Osteocyte (in vitro differentiated cells): ENCODE results near the gene SMARCA4. TPM values are rescaled to one million over a fixed set of nuclear protein-coding genes. Genes with fewer than 3 reads are reported as not detected.
A peak's percentile ranks its signal among the peaks of the same experiment; 100 is the strongest.
"Not testable (repeated sequence)": the region's sequence is repeated elsewhere in the genome, so short reads cannot be mapped to it uniquely, and the experiment has no call there.

Source experiments
- DNase-seq: peaks from one replicate; pipeline ENCODE4 v3.0.0; 2021; ENCODE audit warnings: mixed read lengths; ENCODE audit not compliant: unreplicated experiment; ENCODE audit errors: extremely low spot score
- H3K27ac Mint-ChIP-seq: one replicate; pipeline ENCODE4 v1.8.0; 2021; ENCODE audit warnings: mild to moderate bottlenecking, mixed read lengths; ENCODE audit not compliant: unreplicated experiment
- H3K27me3 Mint-ChIP-seq: one replicate; pipeline ENCODE4 v1.8.0; 2021; ENCODE audit warnings: mixed read lengths; ENCODE audit not compliant: unreplicated experiment
- H3K36me3 Mint-ChIP-seq: one replicate; pipeline ENCODE4 v1.8.0; 2021; ENCODE audit warnings: mixed read lengths; ENCODE audit not compliant: unreplicated experiment
- H3K4me1 Mint-ChIP-seq: one replicate; pipeline ENCODE4 v1.8.0; 2021; ENCODE audit warnings: mixed read lengths; ENCODE audit not compliant: unreplicated experiment
- H3K4me3 Mint-ChIP-seq: one replicate; pipeline ENCODE4 v1.8.0; 2021; ENCODE audit warnings: mild to moderate bottlenecking, moderate library complexity, mixed read lengths; ENCODE audit not compliant: unreplicated experiment
- H3K9me3 Mint-ChIP-seq: one replicate; pipeline ENCODE4 v1.8.0; 2021; ENCODE audit warnings: mixed read lengths; ENCODE audit not compliant: unreplicated experiment
- total RNA-seq: library from RNA; stranded (reverse); gene quantifications from 2 replicates; pipeline ENCODE4 v1.2.1, GENCODE V29; 2021
- TF ChIP-seq, protein P1 (sequence below): fragments of 200-600 bp; sonication (generic); IDR thresholded peaks from 2 replicates; pipeline ENCODE4 v1.5.0; 2021; ENCODE audit warnings: antibody characterized with exemption, mild to moderate bottlenecking, moderate library complexity

SMARCA4 gene
- total RNA-seq, 1 donor from 2014 or later = 131 TPM

DNA sequence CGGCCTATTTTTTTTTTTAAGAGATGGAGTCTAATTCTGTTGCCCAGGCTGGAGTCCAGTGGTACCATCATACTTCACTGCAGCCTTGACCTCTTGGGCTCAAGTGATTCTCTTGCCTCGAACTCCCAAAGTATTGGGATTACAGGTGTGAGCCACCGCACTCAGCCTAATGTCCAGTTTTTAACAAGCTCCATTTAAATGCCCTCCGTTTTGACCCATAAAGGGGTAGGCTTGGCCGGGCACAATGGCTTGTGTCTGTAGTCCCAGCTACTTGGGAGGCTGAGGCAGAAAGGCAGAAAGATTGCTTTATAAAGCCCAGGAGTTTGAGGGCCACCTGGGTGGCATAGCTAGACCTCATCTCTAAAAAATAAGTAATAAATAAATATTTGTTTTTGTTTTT, 140.2 kb downstream of the SMARCA4 start:
- TF ChIP-seq, protein P1, sequence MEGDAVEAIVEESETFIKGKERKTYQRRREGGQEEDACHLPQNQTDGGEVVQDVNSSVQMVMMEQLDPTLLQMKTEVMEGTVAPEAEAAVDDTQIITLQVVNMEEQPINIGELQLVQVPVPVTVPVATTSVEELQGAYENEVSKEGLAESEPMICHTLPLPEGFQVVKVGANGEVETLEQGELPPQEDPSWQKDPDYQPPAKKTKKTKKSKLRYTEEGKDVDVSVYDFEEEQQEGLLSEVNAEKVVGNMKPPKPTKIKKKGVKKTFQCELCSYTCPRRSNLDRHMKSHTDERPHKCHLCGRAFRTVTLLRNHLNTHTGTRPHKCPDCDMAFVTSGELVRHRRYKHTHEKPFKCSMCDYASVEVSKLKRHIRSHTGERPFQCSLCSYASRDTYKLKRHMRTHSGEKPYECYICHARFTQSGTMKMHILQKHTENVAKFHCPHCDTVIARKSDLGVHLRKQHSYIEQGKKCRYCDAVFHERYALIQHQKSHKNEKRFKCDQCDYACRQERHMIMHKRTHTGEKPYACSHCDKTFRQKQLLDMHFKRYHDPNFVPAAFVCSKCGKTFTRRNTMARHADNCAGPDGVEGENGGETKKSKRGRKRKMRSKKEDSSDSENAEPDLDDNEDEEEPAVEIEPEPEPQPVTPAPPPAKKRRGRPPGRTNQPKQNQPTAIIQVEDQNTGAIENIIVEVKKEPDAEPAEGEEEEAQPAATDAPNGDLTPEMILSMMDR = no peak
- peaks cover 24% of the 10 kb centered on the region for H3K4me1 Mint-ChIP-seq
- no peak overlapping the region for H3K4me3 Mint-ChIP-seq
- DNase-seq = no peak
- H3K36me3 Mint-ChIP-seq = peaks cover 35% of the 10 kb centered on the region
- peaks cover 4% of the 10 kb centered on the region for H3K9me3 Mint-ChIP-seq
- no peak overlapping the region for H3K27ac Mint-ChIP-seq
- no peaks in the 10 kb centered on the region for H3K27me3 Mint-ChIP-seq

DNA sequence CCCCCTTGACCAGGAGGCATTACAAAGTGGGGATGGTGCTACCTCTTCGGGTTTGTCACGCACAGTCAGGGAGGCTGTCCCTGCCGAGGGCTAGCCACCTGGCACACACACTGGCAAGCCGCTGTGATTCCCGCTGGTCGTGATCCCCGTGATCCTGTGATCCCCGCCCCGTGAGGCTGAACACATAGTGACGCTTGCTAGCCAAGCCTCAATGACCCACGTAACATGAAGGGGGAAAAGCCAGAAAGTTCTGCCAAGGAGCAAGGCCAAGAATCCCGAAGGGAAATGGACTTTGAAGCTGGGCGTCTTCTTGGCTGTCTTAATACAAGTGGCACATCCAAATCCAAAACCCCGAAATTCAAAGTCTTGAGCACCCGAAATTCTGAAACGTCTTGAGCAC, 142.1 kb downstream of the SMARCA4 start:
- TF ChIP-seq, protein P1 = no peak
- no peak overlapping the region for H3K4me3 Mint-ChIP-seq
- no peak overlapping the region for H3K27ac Mint-ChIP-seq
- DNase-seq = no peak
- no peaks in the 10 kb centered on the region for H3K27me3 Mint-ChIP-seq
- H3K36me3 Mint-ChIP-seq = peaks cover 40% of the 10 kb centered on the region
- H3K9me3 Mint-ChIP-seq = peaks cover 4% of the 10 kb centered on the region
- peaks cover 10% of the 10 kb centered on the region for H3K4me1 Mint-ChIP-seq

DNA sequence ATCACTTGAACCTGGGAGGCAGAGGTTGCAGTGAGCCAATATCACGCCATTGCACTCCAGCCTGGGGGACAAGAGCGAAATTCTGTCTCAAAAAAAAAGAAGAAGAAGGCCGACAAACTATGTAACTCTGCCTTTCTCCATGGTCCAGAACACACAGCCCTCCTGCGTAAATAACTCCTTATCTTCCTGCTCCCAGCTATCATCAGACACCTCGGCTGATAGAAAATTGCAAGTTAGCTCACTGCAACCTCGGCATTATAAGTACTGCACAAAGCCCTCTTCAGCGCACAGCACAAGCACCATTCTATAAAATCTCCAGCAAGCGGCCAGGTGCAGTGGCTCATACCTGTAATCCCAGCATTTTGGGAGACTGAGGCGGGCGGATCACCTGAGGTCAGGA, 142.8 kb downstream of the SMARCA4 start:
- Mint-ChIP-seq H3K36me3 (peaks cover 44% of the 10 kb centered on the region), H3K4me1 (peaks cover 10% of the 10 kb centered on the region)
- not testable (repeated sequence) for H3K27me3 Mint-ChIP-seq, H3K4me3 Mint-ChIP-seq, DNase-seq, H3K27ac Mint-ChIP-seq, H3K9me3 Mint-ChIP-seq

DNA sequence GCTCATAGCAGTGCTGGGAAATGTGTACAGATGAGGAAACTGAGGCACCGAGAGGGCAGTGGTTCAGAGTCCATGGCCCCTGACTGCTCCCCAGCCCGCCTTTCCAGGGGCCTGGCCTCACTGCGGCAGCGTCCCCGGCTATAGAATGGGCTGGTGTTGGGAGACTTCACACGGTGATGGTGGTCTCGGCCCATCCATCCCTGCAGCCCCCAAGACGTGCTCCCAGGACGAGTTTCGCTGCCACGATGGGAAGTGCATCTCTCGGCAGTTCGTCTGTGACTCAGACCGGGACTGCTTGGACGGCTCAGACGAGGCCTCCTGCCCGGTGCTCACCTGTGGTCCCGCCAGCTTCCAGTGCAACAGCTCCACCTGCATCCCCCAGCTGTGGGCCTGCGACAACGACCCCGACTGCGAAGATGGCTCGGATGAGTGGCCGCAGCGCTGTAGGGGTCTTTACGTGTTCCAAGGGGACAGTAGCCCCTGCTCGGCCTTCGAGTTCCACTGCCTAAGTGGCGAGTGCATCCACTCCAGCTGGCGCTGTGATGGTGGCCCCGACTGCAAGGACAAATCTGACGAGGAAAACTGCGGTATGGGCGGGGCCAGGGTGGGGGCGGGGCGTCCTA, 144.3 kb downstream of the SMARCA4 start:
- H3K27ac Mint-ChIP-seq = no peak overlapping the region

DNA sequence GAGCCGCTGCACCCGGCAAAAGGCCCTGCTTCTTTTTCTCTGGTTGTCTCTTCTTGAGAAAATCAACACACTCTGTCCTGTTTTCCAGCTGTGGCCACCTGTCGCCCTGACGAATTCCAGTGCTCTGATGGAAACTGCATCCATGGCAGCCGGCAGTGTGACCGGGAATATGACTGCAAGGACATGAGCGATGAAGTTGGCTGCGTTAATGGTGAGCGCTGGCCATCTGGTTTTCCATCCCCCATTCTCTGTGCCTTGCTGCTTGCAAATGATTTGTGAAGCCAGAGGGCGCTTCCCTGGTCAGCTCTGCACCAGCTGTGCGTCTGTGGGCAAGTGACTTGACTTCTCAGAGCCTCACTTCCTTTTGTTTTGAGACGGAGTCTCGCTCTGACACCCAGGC, 145.6 kb downstream of the SMARCA4 start:
- Mint-ChIP-seq H3K36me3 (peaks cover 40% of the 10 kb centered on the region), H3K9me3 (no peaks in the 10 kb centered on the region), H3K4me1 (no peaks in the 10 kb centered on the region), H3K27ac (peak overlapping the region; percentile 31), H3K4me3 (no peak overlapping the region), H3K27me3 (no peaks in the 10 kb centered on the region)
- DNase-seq = no peak
- TF ChIP-seq, protein P1 = no peak

More for the DNA sequence above, 144.3 kb downstream of the SMARCA4 start:
- H3K9me3 Mint-ChIP-seq = no peaks in the 10 kb centered on the region
- DNase-seq = no peak
- no peak overlapping the region for H3K4me3 Mint-ChIP-seq
- TF ChIP-seq, protein P1 = no peak
- peaks cover 35% of the 10 kb centered on the region for H3K36me3 Mint-ChIP-seq
- H3K27me3 Mint-ChIP-seq = no peaks in the 10 kb centered on the region
- peaks cover 3% of the 10 kb centered on the region for H3K4me1 Mint-ChIP-seq
